GM19193 (cell line): Measurements from ENCODE around the gene SLC25A24.

ENCODE experiments used
- POLR2A ChIP-seq: IDR thresholded peaks from 4 replicates; pipeline ENCODE4 v1.6.1; 2011; ENCODE audit not compliant: insufficient read depth, insufficient read length; ENCODE audit errors: extremely low read depth

Gene SLC25A24

GRCh38 chr1:108182959-108183700 is 17.0 kb downstream of the SLC25A24 start:
- no peak for TF ChIP-seq POLR2A

GRCh38 chr1:108179018-108179417 is 21.1 kb downstream of the SLC25A24 start:
- TF ChIP-seq POLR2A: no peak

- TF ChIP-seq POLR2A: no peak
Observed at GRCh38 chr1:108158893-108159453, 41.2 kb downstream of the SLC25A24 start.

- TF ChIP-seq POLR2A: no peak
Observed at GRCh38 chr1:108154314-108154713, 45.8 kb downstream of the SLC25A24 start.

GRCh38 chr1:108152782-108153222 is 47.3 kb downstream of the SLC25A24 start:
- no peak for TF ChIP-seq POLR2A

GRCh38 chr1:108151548-108151947 is 48.6 kb downstream of the SLC25A24 start:
- no peak for TF ChIP-seq POLR2A

GRCh38 chr1:108149796-108150467 is 50.2 kb downstream of the SLC25A24 start:
- TF ChIP-seq POLR2A: no peak

GRCh38 chr1:108142773-108143394 is 57.3 kb downstream of the SLC25A24 start:
- no peak for TF ChIP-seq POLR2A

- TF ChIP-seq POLR2A: no peak
Observed at GRCh38 chr1:108142258-108142657, 57.9 kb downstream of the SLC25A24 start.

- TF ChIP-seq POLR2A: no peak
Observed at GRCh38 chr1:108141621-108142020, 58.5 kb downstream of the SLC25A24 start.

- no peak for TF ChIP-seq POLR2A
Observed at GRCh38 chr1:108140936-108141335, 59.2 kb downstream of the SLC25A24 start.

GRCh38 chr1:108140177-108140576 is 60.0 kb downstream of the SLC25A24 start:
- no peak for TF ChIP-seq POLR2A

GRCh38 chr1:108130794-108131193 is 69.3 kb downstream of the SLC25A24 start:
- TF ChIP-seq POLR2A: no peak

GRCh38 chr1:108129999-108130398 is 70.1 kb downstream of the SLC25A24 start:
- TF ChIP-seq POLR2A: no peak
